Esophagus mucosa (tissue), 1 donor: ENCODE results near the gene CCDC141. TPM values are rescaled to one million over a fixed set of nuclear protein-coding genes. Genes with fewer than 3 reads are reported as not detected.

Experiments
- ATAC-seq: fragments of 200-7000 bp; cut with Tn5 transposase; one replicate; pipeline ENCODE4 v1.9.1; 2020
- total RNA-seq: library from RNA; stranded (reverse); gene quantifications from one replicate; pipeline ENCODE4 v1.2.4, GENCODE V29; 2023
- donor health status: DM: yes; HTN: yes; CAD: no.

Gene CCDC141
- total RNA-seq, 1 donor from 2014 or later, result 0.28 TPM

GRCh38 chr2:178863130-178863855 lies 186.6 kb downstream of the CCDC141 start:
- ATAC-seq, result no peak

- ATAC-seq, result no peak
Observed at GRCh38 chr2:178860551-178860950, 189.4 kb downstream of the CCDC141 start.

- ATAC-seq, result no peak
Observed at GRCh38 chr2:178859730-178860129, 190.2 kb downstream of the CCDC141 start.

- ATAC-seq, result no peak
Observed at GRCh38 chr2:178858896-178859625, 190.9 kb downstream of the CCDC141 start.

GRCh38 chr2:178855151-178855550 lies 194.8 kb downstream of the CCDC141 start:
- ATAC-seq, result no peak

GRCh38 chr2:178848335-178848734 lies 201.6 kb downstream of the CCDC141 start:
- no peak for ATAC-seq

- ATAC-seq, result no peak
Observed at GRCh38 chr2:178846458-178846802, 203.5 kb downstream of the CCDC141 start.

- no peak for ATAC-seq
Observed at GRCh38 chr2:178845566-178846457, 204.1 kb downstream of the CCDC141 start.

- ATAC-seq, result no peak
Observed at GRCh38 chr2:178844701-178845100, 205.2 kb downstream of the CCDC141 start.

GRCh38 chr2:178844269-178844668 lies 205.7 kb downstream of the CCDC141 start:
- ATAC-seq, result no peak

GRCh38 chr2:178843697-178844096 lies 206.2 kb downstream of the CCDC141 start:
- no peak for ATAC-seq

GRCh38 chr2:178836807-178837206 lies 213.1 kb downstream of the CCDC141 start:
- no peak for ATAC-seq

GRCh38 chr2:178834086-178834485 lies 215.9 kb downstream of the CCDC141 start:
- no peak for ATAC-seq

GRCh38 chr2:178833382-178833781 lies 216.6 kb downstream of the CCDC141 start:
- ATAC-seq, result no peak

GRCh38 chr2:178830451-178830850 lies 219.5 kb downstream of the CCDC141 start:
- no peak for ATAC-seq

GRCh38 chr2:178829981-178830380 lies 220.0 kb downstream of the CCDC141 start:
- no peak for ATAC-seq

GRCh38 chr2:178829299-178829960 lies 220.5 kb downstream of the CCDC141 start:
- ATAC-seq, result no peak

- ATAC-seq, result no peak
Observed at GRCh38 chr2:178828486-178828881, 221.5 kb downstream of the CCDC141 start.

- no peak for ATAC-seq
Observed at GRCh38 chr2:178827739-178828485, 222.0 kb downstream of the CCDC141 start.

GRCh38 chr2:178827111-178827510 lies 222.8 kb downstream of the CCDC141 start:
- no peak for ATAC-seq

GRCh38 chr2:178825183-178825582 lies 224.8 kb downstream of the CCDC141 start:
- no peak for ATAC-seq

- ATAC-seq, result no peak
Observed at GRCh38 chr2:178824181-178824580, 225.8 kb downstream of the CCDC141 start.
